Liver (tissue), 9 donors: ENCODE results near the gene YAE1. TPM values are rescaled to one million over a fixed set of nuclear protein-coding genes. Genes with fewer than 3 reads are reported as not detected.

Experiments used
- DNase-seq: peaks from one replicate; pipeline ENCODE4 v3.0.0-alpha.2; 2017; ENCODE audit warnings: low spot score
- H3K27ac ChIP-seq, 2 donors: one replicate each; pipeline ENCODE4 v1.7.0; 2013; ENCODE audit warnings: inconsistent platforms in 2 of 2, low read length in 2 of 2, control low read depth in 1 of 2, low read depth in 1 of 2, mild to moderate bottlenecking in 1 of 2
- H3K27me3 ChIP-seq, 4 donors: one replicate each; pipeline versions ENCODE4 v1.6.1 to v1.7.0; 2013; ENCODE audit warnings: low read length in 3 of 4, inconsistent platforms in 1 of 4, mild to moderate bottlenecking in 1 of 4, moderate library complexity in 1 of 4; ENCODE audit not compliant: control insufficient read depth in 4 of 4, insufficient read depth in 4 of 4
- H3K36me3 ChIP-seq, 4 donors: one replicate each; pipeline versions ENCODE4 v1.6.1 to v1.7.0; 2013; ENCODE audit warnings: low read length in 3 of 4, mild to moderate bottlenecking in 3 of 4, low read depth in 1 of 4, moderate library complexity in 1 of 4; ENCODE audit not compliant: control insufficient read depth in 4 of 4, insufficient read depth in 3 of 4
- H3K4me1 ChIP-seq, 4 donors: one replicate each; pipeline versions ENCODE4 v1.6.1 to v1.7.0; 2013; ENCODE audit warnings: low read length in 3 of 4, mild to moderate bottlenecking in 3 of 4, moderate library complexity in 1 of 4; ENCODE audit not compliant: control insufficient read depth in 4 of 4, insufficient read depth in 4 of 4
- H3K4me3 ChIP-seq, 3 donors: one replicate each; pipeline versions ENCODE4 v1.6.1 to v1.7.0; 2013; ENCODE audit warnings: low read length in 3 of 3, control low read depth in 1 of 3, low read depth in 1 of 3, mild to moderate bottlenecking in 1 of 3
- H3K9ac ChIP-seq, 2 donors: one replicate each; pipeline ENCODE4 v1.7.0; 2013; ENCODE audit warnings: low read length in 2 of 2, mild to moderate bottlenecking in 2 of 2, moderate library complexity in 2 of 2, control low read depth in 1 of 2, low read depth in 1 of 2
- H3K9me3 ChIP-seq, 4 donors: one replicate each; pipeline versions ENCODE4 v1.6.1 to v1.7.0; 2013; ENCODE audit warnings: low read length in 3 of 4; ENCODE audit not compliant: control insufficient read depth in 4 of 4
- ATF3 ChIP-seq: IDR thresholded peaks from 2 replicates; pipeline ENCODE4 v1.6.1; 2016; ENCODE audit warnings: antibody characterized with exemption
- CTCF ChIP-seq: fragments of 150-350 bp; IDR thresholded peaks from 2 replicates; pipeline ENCODE4 v1.5.1; 2017; ENCODE audit warnings: improper control_type of control experiment, low read depth, low read length; ENCODE audit not compliant: missing input control
- EGR1 ChIP-seq, 2 donors: IDR thresholded peaks; 2 replicates each; pipeline ENCODE4 v1.6.1; 2016 to 2018; ENCODE audit warnings: antibody characterized with exemption in 2 of 2, low read depth in 2 of 2
- FOXA1 ChIP-seq: IDR thresholded peaks from 2 replicates; pipeline ENCODE4 v1.6.1; 2016; ENCODE audit warnings: antibody characterized with exemption
- FOXA2 ChIP-seq: IDR thresholded peaks from 2 replicates; pipeline ENCODE4 v1.6.1; 2016; ENCODE audit warnings: antibody characterized with exemption
- GABPA ChIP-seq, 2 donors: IDR thresholded peaks in 1 of 2; conservative IDR thresholded peaks in 1 of 2; 2 replicates each; pipeline ENCODE4 v1.6.1; 2016; ENCODE audit warnings: antibody characterized with exemption in 2 of 2, mild to moderate bottlenecking in 1 of 2, moderate library complexity in 1 of 2
- HNF4A ChIP-seq, 2 donors: conservative IDR thresholded peaks; 2 replicates each; pipeline ENCODE4 v1.6.1; 2016; ENCODE audit warnings: antibody characterized with exemption in 2 of 2, mild to moderate bottlenecking in 2 of 2
- HNF4G ChIP-seq: IDR thresholded peaks from 2 replicates; pipeline ENCODE4 v1.6.1; 2016; ENCODE audit warnings: antibody characterized with exemption
- JUND ChIP-seq, 2 donors: IDR thresholded peaks; 2 replicates each; pipeline ENCODE4 v1.6.1; 2016; ENCODE audit warnings: antibody characterized with exemption in 2 of 2
- MAX ChIP-seq: IDR thresholded peaks from 2 replicates; pipeline ENCODE4 v1.6.1; 2016; ENCODE audit warnings: antibody characterized with exemption
- NR2F2 ChIP-seq: IDR thresholded peaks from 2 replicates; pipeline ENCODE4 v1.6.1; 2016; ENCODE audit warnings: antibody characterized with exemption
- RAD21 ChIP-seq, 2 donors: IDR thresholded peaks; 2 replicates each; pipeline ENCODE4 v1.6.1; 2016; ENCODE audit warnings: antibody characterized with exemption in 2 of 2, mild to moderate bottlenecking in 2 of 2
- REST ChIP-seq: IDR thresholded peaks from 2 replicates; pipeline ENCODE4 v1.6.1; 2016; ENCODE audit warnings: antibody characterized with exemption, mild to moderate bottlenecking
- RXRA ChIP-seq, 2 donors: IDR thresholded peaks; 2 replicates each; pipeline ENCODE4 v1.6.1; 2017 to 2018; ENCODE audit warnings: antibody characterized with exemption in 2 of 2, mild to moderate bottlenecking in 1 of 2
- SP1 ChIP-seq: IDR thresholded peaks from 2 replicates; pipeline ENCODE4 v1.6.1; 2018; ENCODE audit warnings: antibody characterized with exemption, mild to moderate bottlenecking
- TAF1 ChIP-seq: conservative IDR thresholded peaks from 2 replicates; pipeline ENCODE4 v1.6.1; 2016; ENCODE audit warnings: antibody characterized with exemption, mild to moderate bottlenecking
- YY1 ChIP-seq: IDR thresholded peaks from 2 replicates; pipeline ENCODE4 v1.6.1; 2016; ENCODE audit warnings: antibody characterized with exemption, mild to moderate bottlenecking
- ZBTB33 ChIP-seq: IDR thresholded peaks from 2 replicates; pipeline ENCODE4 v1.6.1; 2016; ENCODE audit warnings: antibody characterized with exemption
- WGBS: extraction: QIAGEN DNeasy Blood & Tissue Kit; methylation state at CpG from one replicate; pipeline ENCODE4 v1.1.7; 2013; 5-methylcytosine and 5-hydroxymethylcytosine counted together
- polyA plus RNA-seq, 2 donors: library from polyadenylated mRNA; stranded (reverse) in 1 of 2; unstranded in 1 of 2; fragments of 200-250 nt in 1 of 2; fragments of >200 nt in 1 of 2; fragmentation: Nextera tagmentation in 1 of 2; extraction: Ambion mirVana in 1 of 2; gene quantifications; one replicate each; pipeline versions ENCODE4 v1.2.1 to v1.2.3, GENCODE V29; 2013 to 2015
- total RNA-seq, 2 donors: library from RNA; depleted of rRNA; stranded (reverse); fragments of >200 nt; gene quantifications; one replicate each; pipeline ENCODE4 v1.2.3, GENCODE V29; 2014
- donor health status: healthy.
- donor health status: healthy.
- donor health status: healthy.
- donor health status: healthy.
- donor health status: healthy.

YAE1 gene
- total and polyA plus RNA-seq, 4 donors, result 6.7 to 12.0 (median 9.9) TPM

- TF ChIP-seq REST (no peak), SP1 (no peak), YY1 (no peak), EGR1 (IDR thresholded peaks at IDR 0.05; ENCODE audit: low read depth in 2 of 2) (no peak), RXRA (IDR thresholded peaks at IDR 0.05) (no peak), FOXA1 (no peak), ATF3 (no peak), MAX (no peak), ZBTB33 (no peak), GABPA (IDR thresholded peaks at IDR 0.05 in 1 of 2, conservative IDR thresholded peaks at IDR 0.05 in 1 of 2) (no peak), CTCF (no peak), JUND (IDR thresholded peaks at IDR 0.05) (no peak), HNF4G (no peak), TAF1 (no peak), HNF4A (conservative IDR thresholded peaks at IDR 0.05) (no peak), RAD21 (IDR thresholded peaks at IDR 0.05) (no peak)
Observed at GRCh38 chr7:39526666-39527065, 39.5 kb upstream of the YAE1 start.

GRCh38 chr7:39527296-39527695, 38.9 kb upstream of the YAE1 start:
- Histone ChIP-seq H3K27me3 (no peaks in the 10 kb centered on the region), H3K9ac (no peak overlapping the region), H3K36me3 (no peaks in the 10 kb centered on the region), H3K4me3 (no peak overlapping the region), H3K27ac (no peak overlapping the region), H3K4me1 (no peaks in the 10 kb centered on the region), H3K9me3 (no peaks in the 10 kb centered on the region)
- TF ChIP-seq JUND (IDR thresholded peaks at IDR 0.05), result no peak
- TF ChIP-seq FOXA2, result no peak
- TF ChIP-seq HNF4G, result no peak
- TF ChIP-seq NR2F2, result no peak
- DNase-seq, result no peak
- WGBS, result 66% methylated on average over 2 of the region's 2 CpGs

More at GRCh38 chr7:39526666-39527065, 39.5 kb upstream of the YAE1 start:
- H3K9me3 ChIP-seq, result no peaks in the 10 kb centered on the region
- DNase-seq, result no peak
- H3K4me1 ChIP-seq, result no peaks in the 10 kb centered on the region
- no peak overlapping the region for H3K9ac ChIP-seq
- no peak overlapping the region for H3K4me3 ChIP-seq
- H3K27ac ChIP-seq, result no peak overlapping the region
- H3K27me3 ChIP-seq, result no peaks in the 10 kb centered on the region
- no peaks in the 10 kb centered on the region for H3K36me3 ChIP-seq
